ENCODE measurements around the gene MYL12A.
"Not testable (repeated sequence)": the region's sequence is repeated elsewhere in the genome, so short reads cannot be mapped to it uniquely, and the experiment has no call there.

MYL12A gene

GRCh38 chr18:3269241-3269913 lies 21.8 kb downstream of the MYL12A start:
- intact Hi-C loops (cut with DNase I) = no loop called here
- no peak for DNase-seq

- no peak for DNase-seq
- intact Hi-C loops (cut with DNase I) = no loop called here
These were observed 22.3 kb downstream of the MYL12A start for GRCh38 chr18:3269914-3270299.

GRCh38 chr18:3273042-3273441 lies 25.4 kb downstream of the MYL12A start:
- intact Hi-C loops (cut with DNase I) = no loop called here

GRCh38 chr18:3277643-3278213 lies 30.1 kb downstream of the MYL12A start:
- DNase-seq; intact Hi-C loops (cut with DNase I): not testable (repeated sequence)

More at GRCh38 chr18:3273042-3273441, 25.4 kb downstream of the MYL12A start:
- DNase-seq = no peak

GRCh38 chr18:3279201-3280185 lies 31.9 kb downstream of the MYL12A start:
- intact Hi-C loops (cut with DNase I) = loop anchor here (5.0 kb wide), 2 partner anchors 173 to 388 kb away; partner anchors contain the start of gene TGIF1
- no peak for DNase-seq

- DNase-seq = peak in 2 of 42 donors; percentile 13 to 48
- intact Hi-C loops (cut with DNase I) = loop anchor here (2.0 to 5.0 kb wide), 3 partner anchors 171 to 386 kb away; partner anchors contain the start of gene TGIF1
These were observed 34.1 kb downstream of the MYL12A start for GRCh38 chr18:3281456-3282400.

- peak in 10 of 42 donors; percentile 13 to 66 (median 29) for DNase-seq
- intact Hi-C loops (cut with DNase I) = loop anchor here (2.0 to 5.0 kb wide), 3 partner anchors 169 to 384 kb away; partner anchors contain the start of gene TGIF1
These were observed 35.8 kb downstream of the MYL12A start for GRCh38 chr18:3283253-3283863.

GRCh38 chr18:3283908-3284307 lies 36.3 kb downstream of the MYL12A start:
- intact Hi-C loops (cut with DNase I) = loop anchor here (2.0 to 5.0 kb wide), 3 partner anchors 168 to 383 kb away; partner anchors contain the start of gene TGIF1
- DNase-seq = peak in 41 of 42 donors; percentile 30 to 78 (median 54)

GRCh38 chr18:3284501-3284900 lies 36.9 kb downstream of the MYL12A start:
- intact Hi-C loops (cut with DNase I) = loop anchor here (5.0 kb wide), 2 partner anchors 168 to 383 kb away; partner anchors contain the start of gene TGIF1
- DNase-seq = no peak

- intact Hi-C loops (cut with DNase I) = no loop called here
- DNase-seq = no peak
These were observed 38.6 kb downstream of the MYL12A start for GRCh38 chr18:3286159-3286558.

GRCh38 chr18:3293196-3293951 lies 45.8 kb downstream of the MYL12A start:
- intact Hi-C loops (cut with DNase I) = no loop called here
- no peak for DNase-seq

GRCh38 chr18:3294435-3295080 lies 47.0 kb downstream of the MYL12A start:
- intact Hi-C loops (cut with DNase I) = no loop called here
- DNase-seq = no peak

- intact Hi-C loops (cut with DNase I) = no loop called here
- peak; percentile 81 to 96 (median 90) for DNase-seq
These were observed 49.7 kb downstream of the MYL12A start for GRCh38 chr18:3297025-3297984.

- no peak for DNase-seq
- intact Hi-C loops (cut with DNase I) = no loop called here
These were observed 57.2 kb downstream of the MYL12A start for GRCh38 chr18:3304832-3305231.

GRCh38 chr18:3305354-3305762 lies 57.8 kb downstream of the MYL12A start:
- intact Hi-C loops (cut with DNase I) = no loop called here
- DNase-seq = no peak
